Heart left ventricle (tissue), 16 donors: ENCODE results near the gene C2CD4A. TPM values are rescaled to one million over a fixed set of nuclear protein-coding genes. Genes with fewer than 3 reads are reported as not detected.

Source experiments
- ATAC-seq, 4 donors: fragments of 200-7000 bp; cut with Tn5 transposase; one replicate each; pipeline ENCODE4 v1.9.1; 2020 to 2022; ENCODE audit warnings: moderate library complexity in 4 of 4, mild to moderate bottlenecking in 3 of 4, moderate number of reproducible peaks in 1 of 4
- DNase-seq, 5 donors: peaks; one replicate each; pipeline ENCODE4 v3.0.0-alpha.2; 2020
- H3K27ac ChIP-seq, 12 donors: fragments of 200-600 bp; sonication (generic) in 4 of 12; one replicate each; pipeline versions ENCODE4 v1.5.0 to v1.8.0; 2016 to 2022; ENCODE audit warnings: mild to moderate bottlenecking in 2 of 12
- H3K27me3 ChIP-seq, 9 donors: fragments of 200-600 bp; sonication (generic) in 2 of 9; one replicate each; pipeline versions ENCODE4 v1.5.1 to v1.8.0; 2016 to 2022; ENCODE audit warnings: mild to moderate bottlenecking in 3 of 9
- H3K36me3 ChIP-seq, 9 donors: fragments of 200-600 bp; sonication (generic) in 2 of 9; one replicate each; pipeline versions ENCODE4 v1.5.0 to v1.8.0; 2018 to 2022; ENCODE audit warnings: mild to moderate bottlenecking in 2 of 9
- H3K4me1 ChIP-seq, 12 donors: fragments of 200-600 bp; sonication (generic) in 4 of 12; one replicate each; pipeline versions ENCODE4 v1.5.0 to v1.8.0; 2016 to 2022; ENCODE audit warnings: mild to moderate bottlenecking in 3 of 12
- H3K4me3 ChIP-seq, 12 donors: fragments of 200-600 bp; sonication (generic) in 4 of 12; one replicate each; pipeline versions ENCODE4 v1.5.0 to v1.8.0; 2017 to 2022; ENCODE audit warnings: mild to moderate bottlenecking in 9 of 12, moderate library complexity in 4 of 12
- H3K9me3 ChIP-seq, 12 donors: fragments of 200-600 bp; sonication (generic) in 4 of 12; one replicate each; pipeline versions ENCODE4 v1.5.0 to v1.8.0; 2016 to 2022; ENCODE audit warnings: mild to moderate bottlenecking in 1 of 12
- CTCF ChIP-seq, 12 donors: fragments of 200-600 bp; sonication (generic) in 4 of 12; IDR thresholded peaks; one replicate each; pipeline versions ENCODE4 v1.5.0 to v1.8.0; 2018 to 2022; ENCODE audit warnings: antibody characterized with exemption in 12 of 12, mild to moderate bottlenecking in 5 of 12
- POLR2A ChIP-seq, 2 donors: fragments of 450-650 bp; IDR thresholded peaks; one replicate each; pipeline ENCODE4 v1.6.1; 2017; ENCODE audit warnings: antibody characterized with exemption in 2 of 2, mild to moderate bottlenecking in 2 of 2, moderate library complexity in 2 of 2
- WGBS, 4 donors: extraction: QIAGEN DNeasy Blood & Tissue Kit in 2 of 4; methylation state at CpG; one replicate each; pipeline versions ENCODE4 v1.1.5 to v1.1.7; 2013 to 2018; 5-methylcytosine and 5-hydroxymethylcytosine counted together
- intact Hi-C, 10 donors: fragments of 100-400 bp; cut with DNase I; formaldehyde crosslinking; loops; one replicate each; pipeline versions ENCODE4 v1.11.1 to v1.14.2; 2022
- polyA plus RNA-seq, 2 donors: library from polyadenylated mRNA; stranded (reverse); fragments of 200-250 nt; gene quantifications; one replicate each; pipeline ENCODE4 v1.2.3, GENCODE V29; 2013
- total RNA-seq, 9 donors: library from RNA; depleted of rRNA in 2 of 9; stranded (reverse); fragments of >200 nt in 2 of 9; fragmentation: NEBNext Ultra II Directional in 3 of 9; extraction: Animal tissue kit (Norgen Biotek cat#: 25700) in 3 of 9; gene quantifications; one replicate each; pipeline versions ENCODE4 v1.1.0 to v1.2.4, GENCODE V29; 2016 to 2023
- donor health status: ischemic (EF 13 %, LVEDD 7.1; RV severe dilation, severe dysfunction).
- donor health status: healthy with polysubstance abuse.
- donor health status: DM: no; HTN: yes; CAD: no.
- donor health status: DM: no; HTN: no; CAD: no.
- donor health status: ischemic (EF 25% LVEDD 6.9; RV normal size, moderate dysfunction).
- donor health status: ischemic (EF 25% LVEDD 5.7; RV mildly dilated, moderate dysfunction).
- donor health status: healthy.
- donor health status: DM: yes; HTN: yes; CAD: no.
- donor health status: ischemic (EF 35%, LVEDD 5.7; RV mildly dilated, moderate dysfunction).
- donor health status: nonischemic (EF 11% LVEDD 7.7; RV severe dilation, severe dysfunction).
- donor health status: DM: yes; HTN: yes; CAD: no.
- donor health status: PGD.
- donor health status: ischemic (EF 29% LVEDD 5.4; RV normal size, mild dysfunction).
- donor health status: nonischemic (EF 23%, LVEDD 6.1; RV moderate dilation, normal function).

Gene C2CD4A
- total and polyA plus RNA-seq, 11 donors, result 0.04 TPM; not detected in 10

DNA sequence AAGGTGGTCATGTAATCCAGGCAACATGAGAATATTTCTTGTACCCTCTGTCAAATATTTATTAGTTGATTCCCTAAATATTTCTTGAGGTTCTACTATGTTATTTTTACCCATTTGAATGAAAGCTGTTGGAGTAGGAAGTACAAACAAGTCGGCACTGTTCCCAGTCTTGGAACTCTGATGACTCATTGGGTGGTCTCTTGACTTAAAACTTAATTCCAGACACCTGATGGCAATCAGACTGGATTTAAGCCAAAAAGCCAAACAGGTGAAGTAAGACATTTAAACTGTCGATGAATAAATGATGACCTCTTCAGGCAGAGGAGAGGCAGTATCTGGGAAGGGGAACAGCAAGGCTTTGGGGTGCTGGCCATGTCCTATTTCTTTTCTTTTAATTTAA, 22.8 kb downstream of the C2CD4A start:
- no peak for DNase-seq
- no peak for ATAC-seq
- Histone ChIP-seq H3K27ac (no peak overlapping the region), H3K4me1 (peaks cover 0 to 10% (median 3%) of the 10 kb centered on the region in 12 donors), H3K36me3 (no peaks in the 10 kb centered on the region), H3K4me3 (no peak overlapping the region), H3K27me3 (no peaks in the 10 kb centered on the region), H3K9me3 (no peaks in the 10 kb centered on the region)
- intact Hi-C loops, result loop anchor here in 2 of 10 donors (10.0 kb wide), 2 partner anchors 65 to 165 kb away; no protein-coding TSS in a partner anchor
- WGBS, 4 donors, result 55 to 67% (median 59%) methylated on average over 2 of the region's 2 CpGs
- TF ChIP-seq POLR2A (IDR thresholded peaks at IDR 0.05) (no peak), CTCF (IDR thresholded peaks at IDR 0.05) (no peak)

DNA sequence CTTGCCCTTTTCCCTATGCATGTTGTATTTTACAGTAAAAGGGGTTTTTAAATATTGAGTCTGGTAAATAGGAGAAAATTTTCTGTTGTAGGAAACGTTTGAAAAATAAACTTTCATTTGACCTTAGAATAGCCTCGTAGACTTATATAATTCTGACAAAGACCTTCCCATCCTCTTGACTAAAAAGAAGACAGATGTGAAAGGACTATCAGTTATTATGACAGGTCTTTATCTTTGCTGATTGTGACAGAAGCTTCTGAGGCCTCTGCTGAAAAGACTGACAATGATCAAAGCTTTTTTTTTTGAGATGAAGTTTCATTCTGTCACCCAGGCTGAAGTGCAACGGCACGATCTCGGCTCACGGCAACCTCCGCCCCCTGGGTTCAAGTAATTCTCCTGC, 24.2 kb downstream of the C2CD4A start:
- intact Hi-C loops, result no loop called here
- ATAC-seq, result no peak

GRCh38 chr15:62093809-62094208, 27.0 kb downstream of the C2CD4A start:
- Histone ChIP-seq H3K9me3 (no peaks in the 10 kb centered on the region), H3K4me3 (no peak overlapping the region), H3K36me3 (no peaks in the 10 kb centered on the region), H3K27ac (no peak overlapping the region), H3K4me1 (peaks cover 0 to 3% (median 0%) of the 10 kb centered on the region in 12 donors), H3K27me3 (peaks cover 0 to 3% (median 0%) of the 10 kb centered on the region in 9 donors)
- WGBS, 4 donors, result 76 to 90% (median 84%) methylated on average over 5 of the region's 5 CpGs
- TF ChIP-seq CTCF (IDR thresholded peaks at IDR 0.05), result no peak
- TF ChIP-seq POLR2A (IDR thresholded peaks at IDR 0.05), result no peak
- DNase-seq (no peak), ATAC-seq (no peak)
- intact Hi-C loops, result no loop called here

More for the DNA sequence above, 24.2 kb downstream of the C2CD4A start:
- Histone ChIP-seq H3K4me1 (peaks cover 0 to 10% (median 3%) of the 10 kb centered on the region in 12 donors), H3K4me3 (no peak overlapping the region), H3K9me3 (no peaks in the 10 kb centered on the region), H3K27ac (no peak overlapping the region), H3K27me3 (no peaks in the 10 kb centered on the region), H3K36me3 (no peaks in the 10 kb centered on the region)
- TF ChIP-seq POLR2A (IDR thresholded peaks at IDR 0.05) (no peak), CTCF (IDR thresholded peaks at IDR 0.05) (no peak)
- WGBS, 4 donors, result 78 to 86% (median 80%) methylated on average over 7 of the region's 7 CpGs
- DNase-seq, result no peak

GRCh38 chr15:62094388-62094787, 27.6 kb downstream of the C2CD4A start:
- no peak for TF ChIP-seq CTCF (IDR thresholded peaks at IDR 0.05)
- TF ChIP-seq POLR2A (IDR thresholded peaks at IDR 0.05), result no peak
- Histone ChIP-seq H3K9me3 (no peaks in the 10 kb centered on the region), H3K27me3 (peaks cover 0 to 3% (median 0%) of the 10 kb centered on the region in 9 donors), H3K4me3 (no peak overlapping the region), H3K4me1 (peaks cover 0 to 9% (median 0%) of the 10 kb centered on the region in 12 donors), H3K27ac (no peak overlapping the region), H3K36me3 (no peaks in the 10 kb centered on the region)
- 45 to 52% (median 48%) methylated on average over 7 of the region's 7 CpGs for WGBS, 4 donors
- intact Hi-C loops, result no loop called here
- ATAC-seq (no peak), DNase-seq (no peak)
